ENCODE data around the gene STON1.
"Not testable (repeated sequence)": the region's sequence is repeated elsewhere in the genome, so short reads cannot be mapped to it uniquely, and the experiment has no call there.

STON1 gene

DNA sequence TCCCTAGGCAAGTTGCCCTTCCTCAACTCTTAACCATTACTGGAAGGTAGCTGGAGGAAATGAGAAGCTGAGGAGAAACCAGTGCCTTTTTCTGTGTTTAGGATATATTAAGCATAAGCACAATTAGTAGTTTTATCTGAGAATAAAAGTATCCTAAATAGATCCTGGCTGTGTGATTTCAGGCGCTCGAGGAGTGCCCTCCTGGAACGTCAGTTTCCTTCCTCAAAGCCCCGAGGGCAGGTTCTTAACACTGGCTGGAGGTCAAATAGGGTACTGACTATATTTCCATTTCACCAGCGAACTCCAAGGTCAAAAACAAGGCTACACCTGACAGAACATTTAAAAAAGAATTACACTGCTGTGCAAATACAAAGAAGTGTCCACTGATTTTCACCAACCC lies 1.5 kb upstream of the STON1 start:
- no peak for DNase-seq

DNA sequence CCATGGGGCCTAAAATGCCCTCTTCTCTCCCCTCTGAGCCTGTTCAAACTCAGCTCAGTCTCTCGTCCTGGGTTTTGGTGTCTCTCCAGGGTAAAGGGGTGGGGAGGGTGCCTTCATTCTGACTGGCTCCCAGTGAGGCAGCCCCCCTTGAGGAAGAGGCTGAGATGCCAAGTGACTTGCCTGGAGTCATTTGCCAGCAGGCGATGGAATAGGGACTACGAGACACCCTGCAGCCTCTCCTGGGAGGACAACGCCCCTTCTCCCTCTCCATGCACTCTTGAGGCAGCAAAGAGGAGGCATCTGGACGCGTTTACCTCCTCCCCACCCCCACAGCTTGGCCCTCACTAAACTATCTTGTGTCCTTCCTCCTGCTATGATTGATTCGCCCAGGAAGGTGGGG lies 760 bp upstream of the STON1 start:
- DNase-seq, result no peak

DNA sequence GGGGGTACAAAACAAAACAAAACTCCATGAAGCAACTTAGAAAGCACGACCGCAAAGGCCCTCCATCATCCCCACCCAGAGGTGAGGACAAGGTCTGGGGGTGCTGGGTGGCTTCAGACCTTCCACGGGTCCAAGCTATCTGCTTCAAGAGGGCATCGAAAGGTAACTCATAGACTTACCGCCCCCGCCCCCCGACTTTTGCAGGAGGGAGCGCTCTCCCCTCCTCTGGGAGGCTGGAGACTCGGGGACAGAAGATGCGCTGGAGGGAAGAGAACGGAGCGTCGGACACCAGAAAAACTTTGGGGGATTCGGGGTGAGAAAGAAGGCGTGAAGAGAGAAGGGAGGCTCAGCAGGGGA lies 300 bp upstream of the STON1 start:
- no peak for DNase-seq

DNA sequence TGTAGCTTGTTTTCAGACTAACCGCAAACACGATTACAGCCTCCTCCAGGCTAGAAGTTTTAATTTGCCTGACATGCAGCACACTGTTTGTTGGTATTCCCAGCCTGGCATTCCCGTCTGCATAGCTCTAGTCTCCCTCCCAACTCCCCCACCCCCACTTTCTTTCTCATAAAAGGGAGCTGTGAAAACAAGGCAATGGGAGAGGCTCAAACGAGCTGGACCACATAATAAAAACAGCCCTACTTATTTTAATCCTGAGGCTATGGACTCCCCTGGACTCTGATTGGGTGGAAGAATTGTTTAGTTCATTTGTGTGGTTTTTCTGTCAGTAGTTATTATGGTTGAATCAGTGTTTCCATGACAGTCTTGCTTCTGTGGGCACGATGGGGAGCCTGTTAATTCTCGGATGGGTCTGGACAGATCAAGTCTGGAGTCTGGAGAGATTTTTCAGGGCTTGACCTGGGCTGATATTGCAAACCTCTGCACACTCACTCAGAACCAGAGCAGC lies 1.2 kb downstream of the STON1 start:
- peak; percentile 76 for DNase-seq

DNA sequence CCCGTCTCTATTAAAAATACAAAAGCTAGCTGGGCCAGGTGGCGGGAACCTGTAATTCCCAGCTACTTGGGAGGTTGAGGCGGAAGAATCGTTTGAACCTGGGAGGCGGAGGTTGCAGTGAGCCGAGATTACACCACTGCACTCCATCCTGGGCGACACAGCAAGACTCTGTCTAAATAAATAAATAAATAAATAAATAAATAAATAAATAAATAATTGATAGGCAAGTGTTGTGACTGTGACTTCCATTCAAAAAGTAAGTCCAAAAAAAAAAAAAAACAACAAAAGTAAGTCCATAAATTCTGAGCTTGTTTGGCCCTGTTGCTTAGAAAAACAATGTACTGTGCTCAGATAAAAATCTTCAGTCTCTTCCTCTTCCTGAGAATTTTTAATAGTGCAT lies 2.2 kb downstream of the STON1 start:
- no peak for DNase-seq

DNA sequence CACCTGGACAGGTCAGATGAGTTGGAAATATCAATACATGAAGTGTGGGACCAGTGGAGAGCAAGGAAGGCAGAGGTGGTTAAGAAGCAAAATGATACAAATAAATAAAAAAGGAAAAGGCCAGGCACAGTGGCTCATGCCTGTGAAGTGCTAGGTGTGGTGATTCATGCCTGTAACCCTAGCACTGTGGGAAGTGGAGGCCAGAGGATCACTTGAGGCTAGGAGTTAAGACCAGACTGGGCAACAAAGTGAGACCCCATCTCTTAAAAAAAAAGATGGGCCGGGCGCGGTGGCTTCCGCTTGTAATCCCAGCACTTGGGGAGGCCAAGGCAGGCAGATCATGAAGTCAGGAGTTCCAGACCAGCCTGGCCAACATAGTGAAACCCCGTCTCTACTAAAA lies 2.9 kb downstream of the STON1 start:
- no peak for DNase-seq

DNA sequence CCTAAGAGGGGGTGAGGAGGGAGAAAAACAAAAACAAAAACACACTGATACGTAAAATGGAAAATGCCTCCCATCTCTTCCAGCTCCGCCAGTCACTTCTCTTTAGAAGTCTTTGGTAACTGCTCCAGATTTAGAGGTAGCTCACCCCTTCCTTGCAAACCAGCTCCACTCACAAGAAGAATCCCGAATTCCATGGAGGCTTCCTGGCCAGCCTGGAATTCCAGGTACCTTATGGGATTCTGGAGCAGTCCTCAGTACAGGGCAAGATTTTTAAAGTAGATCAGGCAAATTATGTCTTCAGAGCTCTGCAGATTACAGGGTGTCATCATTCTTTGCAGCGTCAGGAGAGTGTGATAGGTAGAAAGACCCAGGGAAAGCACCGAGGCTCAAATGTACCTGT lies 4.8 kb downstream of the STON1 start:
- DNase-seq, result no peak

DNA sequence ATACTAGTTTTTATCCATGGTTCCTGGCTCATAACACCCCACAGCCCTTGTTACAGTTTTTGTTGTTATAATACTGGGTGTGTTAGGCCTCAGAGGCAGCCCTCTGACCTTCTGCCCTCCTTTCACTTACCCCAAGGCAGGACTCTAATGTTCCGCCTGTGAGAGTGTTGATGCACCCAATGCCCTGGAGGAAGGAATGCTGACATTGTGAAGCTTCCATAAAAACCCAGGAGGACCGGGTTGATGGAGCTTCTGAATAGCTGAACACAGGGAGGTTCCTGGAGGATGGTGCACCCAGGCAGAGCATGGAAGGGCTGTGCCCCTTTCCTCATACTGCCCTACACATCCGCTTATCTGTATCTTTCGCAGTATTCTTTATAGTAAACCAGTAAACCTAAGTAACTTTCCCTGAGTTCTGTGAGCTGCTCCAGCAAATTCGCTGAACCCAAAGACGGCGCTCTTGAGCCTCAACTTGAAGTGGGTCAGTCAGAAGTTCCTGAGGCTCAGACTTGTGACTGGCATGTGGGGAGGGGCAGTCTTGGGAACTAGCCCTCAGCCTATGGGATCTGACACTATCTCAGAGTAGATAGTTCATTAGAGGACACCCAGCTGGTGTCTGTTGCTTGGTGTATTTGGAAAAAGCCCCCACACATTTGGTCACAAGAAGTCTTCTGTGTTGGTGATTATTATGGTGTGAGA lies 10.4 kb downstream of the STON1 start:
- DNase-seq, result no peak

DNA sequence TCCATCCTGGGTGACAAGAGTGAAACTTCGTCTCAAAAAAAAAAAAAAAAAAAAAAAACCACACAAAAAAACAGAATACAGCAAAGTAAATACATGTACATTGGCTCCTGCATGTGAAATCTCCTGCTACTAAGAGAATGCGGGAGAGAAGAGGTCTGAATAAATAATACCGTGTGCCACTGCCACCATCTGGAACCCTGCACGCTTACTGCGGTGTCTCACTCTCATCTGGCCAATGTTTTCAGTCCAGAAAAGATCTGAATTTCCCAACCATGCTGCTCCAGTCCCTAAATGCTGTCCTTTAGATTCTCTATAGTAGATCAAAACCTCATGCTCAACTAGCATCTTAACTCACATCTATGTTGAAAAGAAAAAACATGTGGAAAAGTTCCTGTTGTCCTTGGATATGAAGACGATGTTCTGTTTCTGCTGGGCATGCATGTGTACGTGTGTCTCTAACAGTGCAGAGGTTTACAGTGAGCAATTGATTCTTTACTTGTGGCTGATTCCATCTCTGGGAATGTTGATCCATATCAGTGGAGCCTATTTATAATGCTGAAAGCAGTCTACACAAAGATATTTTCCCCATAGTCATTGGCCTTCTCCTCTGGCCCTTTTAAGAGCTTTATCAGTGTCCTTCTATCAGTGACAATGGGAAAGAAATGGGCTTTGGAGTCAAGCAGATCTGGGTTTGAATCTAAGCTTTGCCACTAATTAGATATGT lies 11.9 kb downstream of the STON1 start:
- no peak for DNase-seq

DNA sequence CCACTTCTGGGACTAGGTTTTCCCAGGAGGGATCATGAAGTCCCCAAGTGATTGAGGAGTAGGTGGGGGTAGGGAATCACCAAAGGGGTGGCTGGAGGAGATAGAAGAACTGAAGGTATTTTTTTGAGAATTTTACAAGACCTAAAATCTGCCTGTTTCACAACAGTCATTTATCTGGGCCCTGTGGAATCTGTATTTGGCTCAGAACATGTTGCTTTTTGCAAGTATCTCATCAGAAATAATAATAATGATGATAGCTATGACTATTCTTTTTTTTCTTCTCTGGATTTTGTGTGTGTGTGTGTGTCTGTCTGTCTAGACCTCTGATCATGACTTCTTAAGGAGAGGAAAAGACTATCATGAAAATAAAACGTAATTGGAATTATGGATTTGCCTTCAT lies 13.9 kb downstream of the STON1 start:
- no peak for DNase-seq

DNA sequence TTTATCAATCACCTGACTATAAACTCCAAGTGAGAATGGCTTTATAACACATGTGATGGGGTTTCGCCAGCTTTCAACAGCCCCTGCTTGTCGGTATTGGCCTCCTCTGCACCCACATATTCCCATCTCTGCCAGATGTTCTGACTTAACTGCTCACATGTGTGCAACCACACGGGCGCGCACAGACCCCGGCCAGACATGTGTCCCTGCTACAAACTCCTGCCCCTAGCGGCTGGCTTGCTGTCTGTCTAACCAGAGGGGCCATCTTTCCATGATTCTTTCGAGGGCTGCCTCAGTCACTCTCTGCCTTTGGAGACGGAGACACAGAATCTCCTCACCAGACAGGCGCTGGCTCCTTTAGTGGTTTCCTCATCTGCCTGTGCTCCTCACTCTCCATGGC lies 15.3 kb downstream of the STON1 start:
- no peak for DNase-seq

DNA sequence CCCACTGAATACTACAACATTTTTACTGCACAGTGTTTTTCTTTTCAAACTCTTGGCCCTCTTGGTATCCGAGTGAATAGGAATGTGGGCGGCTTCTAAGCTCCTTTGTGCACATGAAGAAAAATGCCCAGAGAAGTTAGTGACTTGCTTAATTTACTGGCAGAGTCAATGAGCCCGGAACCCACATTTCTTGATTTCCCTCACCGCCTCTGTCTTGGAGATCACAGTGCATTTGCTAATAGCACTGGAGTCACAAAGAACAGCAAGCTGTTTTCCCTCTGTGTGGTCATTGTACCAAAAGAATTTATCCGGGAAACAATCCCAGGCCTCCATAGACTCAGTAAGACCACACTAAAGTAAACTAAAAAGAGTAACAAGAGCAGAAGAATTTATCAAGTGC lies 18.9 kb downstream of the STON1 start:
- no peak for DNase-seq

DNA sequence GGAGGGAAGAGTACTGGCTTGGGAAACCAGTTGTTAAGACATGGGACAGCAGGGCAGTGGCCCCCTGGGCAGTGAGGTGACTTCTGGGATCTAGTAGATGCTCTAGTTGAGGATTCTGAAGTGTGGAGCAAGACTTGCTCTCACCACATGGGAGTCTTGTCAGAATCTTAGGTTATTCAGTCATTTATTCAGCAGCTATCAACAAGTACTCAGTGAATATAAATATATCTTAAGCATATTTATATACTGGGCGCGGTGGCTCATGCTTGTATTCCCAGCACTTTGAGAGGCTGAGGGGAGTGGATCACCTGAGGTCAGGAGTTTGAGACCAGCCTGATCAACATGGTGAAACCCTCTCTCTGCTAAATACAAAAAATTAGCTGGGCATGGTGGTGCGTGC lies 20.0 kb downstream of the STON1 start:
- DNase-seq, result no peak

DNA sequence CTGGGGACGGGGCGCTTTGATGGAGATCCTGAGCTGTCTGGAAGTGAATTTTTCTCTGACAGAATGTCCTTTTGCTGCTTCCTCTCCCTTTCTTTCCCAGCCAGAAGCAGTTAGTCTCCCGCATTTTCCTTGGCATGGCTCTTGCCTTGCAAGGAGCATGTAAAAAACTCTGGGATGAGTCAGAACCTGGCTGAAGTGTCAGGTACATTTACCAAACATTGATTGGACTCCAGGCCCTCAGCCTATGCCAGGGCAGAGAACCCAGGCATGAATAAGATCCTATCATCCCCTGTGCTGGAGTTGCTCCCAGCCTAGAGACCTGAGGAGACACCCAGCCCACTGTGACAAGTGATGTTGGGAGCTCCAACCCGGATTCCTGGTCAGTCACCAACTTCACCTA lies 21.6 kb downstream of the STON1 start:
- no peak for DNase-seq

DNA sequence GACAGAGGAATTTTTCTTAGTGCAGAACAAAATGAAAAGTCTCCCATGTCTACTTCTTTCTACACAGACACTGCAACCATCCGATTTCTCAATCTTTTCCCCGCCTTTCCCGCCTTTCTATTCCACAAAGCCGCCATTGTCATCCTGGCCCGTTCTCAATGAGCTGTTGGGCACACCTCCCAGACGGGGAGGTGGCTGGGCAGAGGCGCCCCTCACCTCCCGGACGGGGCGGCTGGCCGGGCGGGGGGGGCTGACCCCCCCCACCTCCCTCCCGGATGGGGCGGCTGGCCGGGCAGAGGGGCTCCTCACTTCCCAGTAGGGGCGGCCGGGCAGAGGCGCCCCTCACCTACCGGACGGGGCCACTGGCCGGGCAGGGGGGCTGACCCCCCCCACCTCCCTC lies 25.1 kb downstream of the STON1 start:
- DNase-seq, result not testable (repeated sequence)

DNA sequence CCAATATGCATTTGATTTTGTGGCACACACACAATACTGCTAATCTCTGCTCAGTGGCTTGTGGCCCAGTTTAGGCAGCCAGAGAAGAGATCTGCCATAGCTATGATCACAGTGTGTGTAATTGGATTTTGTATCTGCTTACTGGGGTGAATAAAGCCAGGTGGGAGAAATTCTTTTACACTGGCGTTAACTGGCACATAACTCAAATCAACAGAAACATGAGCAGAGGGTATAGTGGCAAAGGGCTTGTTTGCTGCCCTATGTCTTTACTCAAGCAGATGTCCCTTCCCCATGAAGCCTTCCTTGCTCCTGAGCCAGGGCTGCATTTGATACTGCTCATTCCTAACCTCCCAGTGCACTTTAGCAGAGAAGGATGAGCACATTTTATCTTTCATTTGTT lies 28.5 kb downstream of the STON1 start:
- no peak for DNase-seq

DNA sequence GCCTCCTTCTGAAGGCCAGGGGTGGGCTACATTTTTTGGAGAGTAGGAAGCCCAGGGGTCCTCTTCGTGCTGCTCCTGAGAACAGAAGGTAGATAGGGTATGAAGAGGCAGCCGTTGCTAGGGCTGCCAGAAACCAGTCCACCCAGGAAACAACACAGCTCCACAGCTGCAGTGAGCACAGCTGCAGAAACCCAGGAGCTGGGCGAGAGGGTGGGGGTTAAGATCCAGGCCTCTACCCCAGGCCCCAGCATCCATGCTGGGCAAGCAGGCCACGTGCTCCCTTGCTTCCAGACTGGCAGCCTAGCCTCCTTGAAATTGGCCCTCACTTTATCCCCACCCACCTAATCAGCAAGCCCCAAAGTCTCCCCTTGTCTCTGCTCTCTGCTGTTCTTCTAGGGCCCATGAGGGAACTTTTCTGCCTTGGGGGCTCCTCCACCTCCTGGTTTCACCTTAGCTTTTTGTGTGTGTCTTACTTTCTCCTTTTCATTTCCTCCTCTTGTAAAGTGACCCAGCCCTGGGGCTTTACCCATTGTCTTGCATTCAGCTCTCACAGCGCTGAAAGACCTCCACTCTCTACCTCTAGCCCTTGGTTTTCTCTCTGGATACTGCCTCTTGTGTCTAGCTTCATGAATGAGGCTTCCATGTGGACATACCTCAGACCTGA lies 30.7 kb downstream of the STON1 start:
- no peak for DNase-seq

DNA sequence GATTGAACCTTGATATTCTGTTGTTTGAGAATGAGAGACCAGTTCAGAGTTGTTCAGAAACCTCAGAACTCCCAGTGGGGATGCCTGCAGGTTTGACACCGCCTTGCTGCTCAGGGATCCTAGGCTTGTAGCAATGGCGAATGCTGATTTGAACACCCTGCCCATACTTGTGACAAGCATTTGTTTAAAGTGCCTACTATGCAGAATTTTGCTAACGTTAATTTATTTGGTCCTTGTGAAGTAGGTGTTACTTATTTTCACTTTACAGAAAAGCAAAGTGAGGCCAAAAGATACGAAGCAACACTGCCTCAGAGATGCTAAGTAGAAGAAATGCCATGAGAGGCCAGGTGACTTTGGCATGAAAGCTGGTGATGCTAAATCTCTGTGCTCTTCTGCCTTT lies 32.3 kb downstream of the STON1 start:
- DNase-seq, result no peak

DNA sequence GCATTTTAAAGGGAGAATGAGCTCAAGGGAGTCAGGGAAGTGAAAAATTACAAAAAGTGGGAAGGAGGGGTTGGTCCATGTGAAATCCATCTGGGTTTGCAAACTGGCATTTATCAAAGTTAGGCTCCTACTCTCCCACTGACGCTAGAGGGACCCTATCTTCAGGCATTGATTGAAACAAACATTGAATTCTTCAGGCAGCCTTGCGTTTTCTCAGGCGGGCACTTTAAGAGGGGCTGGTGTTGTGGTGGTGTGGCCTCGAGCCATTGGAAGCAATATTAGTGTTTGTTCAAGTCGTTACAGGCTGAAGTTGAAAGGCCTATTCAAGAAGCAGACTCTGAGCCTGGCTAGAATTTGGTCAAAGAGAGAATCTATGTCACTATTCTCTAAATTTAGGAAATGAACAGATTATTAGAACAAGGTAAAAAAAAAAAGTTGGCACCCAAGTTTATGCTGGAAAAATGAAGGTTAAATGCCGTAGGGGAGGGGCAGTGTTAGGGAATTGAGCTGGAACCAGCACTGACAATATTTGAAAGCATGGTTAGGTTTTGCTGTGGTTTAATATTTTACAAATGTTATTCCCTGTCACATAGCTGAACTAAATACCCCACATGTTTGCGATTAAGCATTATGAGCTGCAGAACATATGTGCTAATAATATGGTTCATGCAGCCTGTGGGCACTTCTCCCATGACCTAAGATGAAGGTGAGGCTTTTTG lies 36.8 kb downstream of the STON1 start:
- DNase-seq, result no peak

DNA sequence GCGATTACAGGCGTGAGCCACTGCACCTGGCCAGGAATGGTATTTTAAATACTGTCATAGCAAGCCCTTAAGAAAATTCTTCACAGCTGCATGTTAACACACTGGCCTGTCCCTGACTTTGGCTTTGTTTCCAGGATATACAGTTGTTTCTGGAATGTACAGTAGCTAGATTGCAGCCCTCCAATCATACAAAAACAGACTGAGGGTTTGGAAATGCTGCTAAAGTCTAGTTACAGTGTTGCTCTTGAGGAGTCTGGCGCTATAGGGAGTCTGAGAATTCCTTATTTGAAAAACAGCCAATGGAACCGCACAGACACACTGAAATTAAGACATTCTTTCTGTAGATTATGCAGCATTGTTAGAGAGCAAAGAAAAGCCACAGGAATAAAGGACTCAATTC lies 37.7 kb downstream of the STON1 start:
- no peak for DNase-seq

DNA sequence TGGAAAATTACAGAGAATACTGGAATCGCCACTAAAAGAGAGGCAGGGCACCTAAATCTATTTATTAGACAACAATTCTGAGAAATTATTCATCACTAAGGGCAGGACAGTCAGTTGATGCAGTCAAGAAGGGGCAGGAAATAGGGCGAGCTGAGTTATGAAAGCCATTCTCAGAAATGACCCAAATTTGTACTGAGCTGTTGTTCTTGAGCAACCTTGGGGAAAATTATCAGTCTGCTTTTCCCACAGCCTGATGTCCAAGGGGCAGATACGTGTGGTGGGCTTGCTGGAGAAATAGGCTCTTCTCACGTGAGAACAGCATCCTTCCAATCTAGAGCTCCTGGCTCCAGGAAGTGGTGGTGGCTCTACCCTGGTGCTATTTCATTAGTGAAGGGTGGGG lies 38.6 kb downstream of the STON1 start:
- DNase-seq, result no peak

DNA sequence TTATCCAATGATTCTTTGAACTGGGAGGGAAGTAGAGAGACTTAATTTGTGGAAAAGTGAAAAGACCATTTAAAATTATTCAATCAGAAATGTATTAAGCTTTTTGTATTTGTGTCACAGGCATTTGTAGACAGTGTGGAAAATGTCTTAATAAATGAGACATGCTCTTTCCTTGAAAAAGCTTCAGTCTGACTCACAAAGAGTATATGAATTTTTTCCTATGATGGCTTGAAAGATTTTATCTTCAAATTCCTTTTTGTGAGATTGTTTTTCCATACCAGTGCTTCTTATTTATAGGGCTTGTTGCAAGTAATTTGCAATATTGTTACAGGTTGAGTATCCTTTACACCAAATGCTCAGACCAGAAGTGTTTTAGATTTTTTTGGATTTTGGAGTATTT lies 39.5 kb downstream of the STON1 start:
- no peak for DNase-seq

DNA sequence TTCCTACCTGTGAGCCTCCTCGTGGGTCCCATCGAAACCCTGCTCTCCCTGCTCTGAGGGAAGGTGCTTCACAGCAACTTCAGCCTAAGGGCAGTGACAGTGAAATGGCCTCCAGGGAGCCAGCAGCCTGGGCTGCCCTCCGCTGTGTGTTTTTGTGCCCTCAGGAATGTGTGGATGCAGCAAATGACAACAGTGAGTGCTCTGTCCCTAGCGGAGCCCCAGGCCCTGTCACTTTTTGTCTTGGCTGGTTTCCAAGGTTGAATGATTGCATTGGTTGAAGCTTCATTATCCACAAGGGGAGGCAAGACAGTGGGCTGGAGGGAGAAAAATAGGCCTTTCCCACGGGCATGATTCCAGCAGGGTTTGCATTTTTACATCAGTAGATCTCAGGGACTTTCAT lies 42.9 kb downstream of the STON1 start:
- no peak for DNase-seq

All from T1000 (cell line).